Esophagus squamous epithelium (tissue), 5 donors: Measurements from ENCODE around the gene RFPL3. TPM values are rescaled to one million over a fixed set of nuclear protein-coding genes. Genes with fewer than 3 reads are reported as not detected.

ENCODE experiments used
- DNase-seq: peaks from one replicate; lab custom pipeline; 2025; lab: John Stamatoyannopoulos, UW
- H3K27ac ChIP-seq, 4 donors: fragments of 200-600 bp; sonication (generic); one replicate each; pipeline ENCODE4 v1.5.1; 2016 to 2019; ENCODE audit warnings: mild to moderate bottlenecking in 1 of 4
- H3K27me3 ChIP-seq, 4 donors: fragments of 200-600 bp; sonication (generic); 1 replicate in 3 of 4; 2 replicates in 1 of 4; pipeline versions ENCODE4 v1.5.1 to v1.6.0; 2017 to 2021; ENCODE audit warnings: antibody characterized with exemption in 1 of 4
- H3K36me3 ChIP-seq, 3 donors: fragments of 200-600 bp; sonication (generic); one replicate each; pipeline ENCODE4 v1.5.1; 2016 to 2019
- H3K4me1 ChIP-seq, 3 donors: fragments of 200-600 bp; sonication (generic); one replicate each; pipeline ENCODE4 v1.5.1; 2017 to 2019
- H3K4me3 ChIP-seq, 4 donors: fragments of 200-600 bp; sonication (generic); 1 replicate in 3 of 4; 2 replicates in 1 of 4; pipeline ENCODE4 v1.5.1; 2016 to 2019; ENCODE audit warnings: mild to moderate bottlenecking in 2 of 4, moderate library complexity in 1 of 4
- H3K9me3 ChIP-seq, 3 donors: fragments of 200-600 bp; sonication (generic); one replicate each; pipeline ENCODE4 v1.5.1; 2016 to 2019
- POLR2A ChIP-seq, 4 donors: fragments of 450-650 bp; IDR thresholded peaks; one replicate each; pipeline ENCODE4 v1.6.1; 2017; ENCODE audit warnings: antibody characterized with exemption in 4 of 4, mild to moderate bottlenecking in 4 of 4, moderate library complexity in 3 of 4
- WGBS, 2 donors: methylation state at CpG; one replicate each; pipeline ENCODE4 v1.1.5; 2018; 5-methylcytosine and 5-hydroxymethylcytosine counted together
- intact Hi-C: fragments of 100-400 bp; cut with DNase I; formaldehyde crosslinking; loops from one replicate; pipeline ENCODE4 v1.15.0; 2022
- total RNA-seq, 4 donors: library from RNA; depleted of rRNA; stranded (reverse); fragments of >200 nt; gene quantifications; one replicate each; pipeline ENCODE4 v1.1.0, GENCODE V29; 2016
- TF ChIP-seq, protein P1 (sequence below), 6 experiments: fragments of 450-650 bp in 4 of 6; fragments of 200-600 bp in 2 of 6; sonication (generic) in 2 of 6; IDR thresholded peaks; one replicate each; pipeline ENCODE4 v1.5.1; 2016 to 2019; ENCODE audit warnings: antibody characterized with exemption in 6 of 6, mild to moderate bottlenecking in 4 of 6, moderate library complexity in 4 of 6
- donor health status: DM: yes; HTN: yes; CAD: no.

The RFPL3 gene
- total RNA-seq, 4 donors from 2014 or later, result not detected

DNA sequence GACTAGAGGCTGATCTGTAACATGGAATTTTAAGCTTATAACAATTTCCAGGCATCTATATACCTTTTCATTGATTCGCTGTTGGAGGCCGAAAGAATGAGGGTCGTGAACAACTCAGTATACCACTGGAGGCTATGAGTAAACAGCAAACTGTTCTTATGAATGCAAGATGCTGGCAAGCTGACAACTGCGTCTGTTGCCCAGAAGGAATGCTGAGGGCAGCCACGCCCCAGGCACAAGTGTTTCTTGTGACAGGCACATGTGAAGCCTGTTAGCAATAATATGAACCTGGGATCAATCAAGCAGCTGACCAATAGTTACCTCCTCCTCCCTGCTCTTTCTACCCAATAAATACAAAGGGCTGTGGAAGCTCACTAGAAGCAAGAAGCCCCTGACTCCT is 39.1 kb downstream of the RFPL3 start:
- intact Hi-C loops, result no loop called here
- Histone ChIP-seq H3K4me3 (no peak overlapping the region), H3K4me1 (no peaks in the 10 kb centered on the region), H3K27ac (no peak overlapping the region), H3K36me3 (peaks cover 23 to 100% (median 68%) of the 10 kb centered on the region in 3 donors), H3K27me3 (no peaks in the 10 kb centered on the region), H3K9me3 (no peaks in the 10 kb centered on the region)
- no peak for TF ChIP-seq POLR2A (IDR thresholded peaks at IDR 0.05)
- TF ChIP-seq, protein P1, sequence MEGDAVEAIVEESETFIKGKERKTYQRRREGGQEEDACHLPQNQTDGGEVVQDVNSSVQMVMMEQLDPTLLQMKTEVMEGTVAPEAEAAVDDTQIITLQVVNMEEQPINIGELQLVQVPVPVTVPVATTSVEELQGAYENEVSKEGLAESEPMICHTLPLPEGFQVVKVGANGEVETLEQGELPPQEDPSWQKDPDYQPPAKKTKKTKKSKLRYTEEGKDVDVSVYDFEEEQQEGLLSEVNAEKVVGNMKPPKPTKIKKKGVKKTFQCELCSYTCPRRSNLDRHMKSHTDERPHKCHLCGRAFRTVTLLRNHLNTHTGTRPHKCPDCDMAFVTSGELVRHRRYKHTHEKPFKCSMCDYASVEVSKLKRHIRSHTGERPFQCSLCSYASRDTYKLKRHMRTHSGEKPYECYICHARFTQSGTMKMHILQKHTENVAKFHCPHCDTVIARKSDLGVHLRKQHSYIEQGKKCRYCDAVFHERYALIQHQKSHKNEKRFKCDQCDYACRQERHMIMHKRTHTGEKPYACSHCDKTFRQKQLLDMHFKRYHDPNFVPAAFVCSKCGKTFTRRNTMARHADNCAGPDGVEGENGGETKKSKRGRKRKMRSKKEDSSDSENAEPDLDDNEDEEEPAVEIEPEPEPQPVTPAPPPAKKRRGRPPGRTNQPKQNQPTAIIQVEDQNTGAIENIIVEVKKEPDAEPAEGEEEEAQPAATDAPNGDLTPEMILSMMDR (IDR thresholded peaks at IDR 0.05), result no peak
- 79% methylated on average over 5 of the region's 5 CpGs for WGBS, 2 donors
- DNase-seq, result no peak

- no peaks in the 10 kb centered on the region for H3K9me3 ChIP-seq
- no peak overlapping the region for H3K27ac ChIP-seq
- DNase-seq, result no peak
- 64 to 72% methylated on average over 4 of the region's 4 CpGs for WGBS, 2 donors
- no peaks in the 10 kb centered on the region for H3K27me3 ChIP-seq
- H3K4me3 ChIP-seq, result no peak overlapping the region
- peaks cover 0 to 100% (median 36%) of the 10 kb centered on the region in 3 donors for H3K36me3 ChIP-seq
- intact Hi-C loops, result no loop called here
- no peaks in the 10 kb centered on the region for H3K4me1 ChIP-seq
- no peak for TF ChIP-seq POLR2A (IDR thresholded peaks at IDR 0.05)
- TF ChIP-seq, protein P1 (IDR thresholded peaks at IDR 0.05), result no peak
Observed at GRCh38 chr22:32401486-32401885, 43.8 kb downstream of the RFPL3 start.

DNA sequence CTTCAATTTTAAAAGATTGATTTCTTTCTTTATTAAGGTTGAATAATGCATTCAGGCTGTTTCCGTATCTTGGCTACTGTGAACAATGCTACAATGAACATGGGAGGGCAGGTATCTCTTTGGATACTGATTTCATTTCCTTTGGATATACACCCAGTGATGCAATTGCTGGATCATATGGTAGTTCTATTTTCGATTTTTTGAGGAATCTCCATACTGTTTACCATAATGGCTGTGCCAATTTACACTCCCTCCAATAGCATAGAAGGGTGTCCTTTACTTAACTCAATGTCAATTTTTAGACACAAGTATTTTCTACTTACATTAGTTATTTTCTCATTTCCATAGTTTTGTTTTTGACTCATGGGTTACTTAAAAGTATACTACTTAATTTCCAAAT is 46.4 kb downstream of the RFPL3 start:
- no peak for TF ChIP-seq POLR2A (IDR thresholded peaks at IDR 0.05)
- TF ChIP-seq, protein P1 (IDR thresholded peaks at IDR 0.05), result no peak
- Histone ChIP-seq H3K27ac (no peak overlapping the region), H3K36me3 (peaks cover 0 to 98% (median 35%) of the 10 kb centered on the region in 3 donors), H3K27me3 (no peaks in the 10 kb centered on the region), H3K4me1 (peaks cover 0 to 14% (median 0%) of the 10 kb centered on the region in 3 donors), H3K4me3 (no peak overlapping the region), H3K9me3 (no peaks in the 10 kb centered on the region)
- intact Hi-C loops, result no loop called here
- no peak for DNase-seq
- 66 to 85% methylated on average over 2 of the region's 2 CpGs for WGBS, 2 donors

DNA sequence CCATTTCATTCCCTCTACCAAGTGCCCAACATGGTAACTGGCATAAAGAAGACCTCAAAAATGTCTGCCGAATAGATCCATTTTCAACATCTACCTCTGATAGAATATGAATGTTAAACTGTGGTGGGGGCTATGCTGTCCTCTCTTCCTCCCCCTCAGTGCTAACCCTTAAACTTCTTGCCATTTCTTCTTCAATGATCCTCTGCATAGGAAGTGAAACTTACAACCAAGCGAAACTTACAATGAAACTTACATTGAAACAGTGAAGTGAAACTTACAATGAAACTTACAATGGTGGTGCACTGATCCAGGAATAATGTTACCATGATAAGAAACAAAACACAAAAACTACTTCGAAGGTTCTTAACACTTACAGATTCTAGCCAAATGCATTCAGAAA is 49.6 kb downstream of the RFPL3 start:
- 84 to 96% methylated on average over 3 of the region's 3 CpGs for WGBS, 2 donors
- intact Hi-C loops, result no loop called here
- H3K36me3 ChIP-seq, result peaks cover 0 to 69% (median 14%) of the 10 kb centered on the region in 3 donors

GRCh38 chr22:32407936-32408335 is 50.3 kb downstream of the RFPL3 start:
- TF ChIP-seq, protein P1 (IDR thresholded peaks at IDR 0.05), result no peak
- no peak for TF ChIP-seq POLR2A (IDR thresholded peaks at IDR 0.05)
- Histone ChIP-seq H3K36me3 (peaks cover 0 to 63% (median 12%) of the 10 kb centered on the region in 3 donors), H3K27me3 (no peaks in the 10 kb centered on the region), H3K27ac (no peak overlapping the region), H3K9me3 (no peaks in the 10 kb centered on the region), H3K4me1 (peaks cover 10 to 46% (median 14%) of the 10 kb centered on the region in 3 donors), H3K4me3 (no peak overlapping the region)
- DNase-seq, result no peak
- intact Hi-C loops, result no loop called here
- WGBS, 2 donors, result 29 to 46% methylated on average over 1 to 2 of the region's 2 CpGs

More for the DNA sequence above, 49.6 kb downstream of the RFPL3 start:
- Histone ChIP-seq H3K27ac (no peak overlapping the region), H3K4me3 (no peak overlapping the region), H3K4me1 (peaks cover 10 to 40% (median 14%) of the 10 kb centered on the region in 3 donors), H3K9me3 (no peaks in the 10 kb centered on the region), H3K27me3 (no peaks in the 10 kb centered on the region)
- TF ChIP-seq, protein P1 (IDR thresholded peaks at IDR 0.05), result no peak
- TF ChIP-seq POLR2A (IDR thresholded peaks at IDR 0.05), result no peak
- DNase-seq, result no peak
